ENCODE data around the gene SIT1.

The SIT1 gene

GRCh38 chr9:35675732-35676392, 25.1 kb upstream of the SIT1 start:
- no peak for TF ChIP-seq CTCF (IDR thresholded peaks at IDR 0.05; ENCODE audit: low read depth, low read length)
- in situ Hi-C loops (cut with HindIII; ENCODE audit: low sequenced_read_pairs) = no loop called here
- H3K4me3 ChIP-seq (ENCODE audit: low read depth, low read length) = peak overlapping the region; percentile 42
- no peak for DNase-seq (ENCODE audit: low read depth, low spot score)

DNA sequence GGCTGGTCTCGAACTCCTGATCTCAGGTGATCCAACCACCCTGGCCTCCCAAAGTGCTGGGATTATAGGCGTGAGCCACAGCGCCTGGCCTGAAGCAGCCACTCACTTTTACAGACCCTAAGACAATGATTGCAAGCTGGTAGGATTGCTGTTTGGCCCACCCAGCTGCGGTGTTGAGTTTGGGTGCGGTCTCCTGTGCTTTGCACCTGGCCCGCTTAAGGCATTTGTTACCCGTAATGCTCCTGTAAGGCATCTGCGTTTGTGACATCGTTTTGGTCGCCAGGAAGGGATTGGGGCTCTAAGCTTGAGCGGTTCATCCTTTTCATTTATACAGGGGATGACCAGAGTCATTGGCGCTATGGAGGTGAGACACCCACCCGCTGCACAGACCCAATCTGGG, 24.5 kb upstream of the SIT1 start:
- no peak for TF ChIP-seq CTCF (IDR thresholded peaks at IDR 0.05; ENCODE audit: low read depth, low read length)
- no peak for DNase-seq (ENCODE audit: low read depth, low spot score)
- peak overlapping the region; percentile 42 for H3K4me3 ChIP-seq (ENCODE audit: low read depth, low read length)
- in situ Hi-C loops (cut with HindIII; ENCODE audit: low sequenced_read_pairs) = no loop called here

DNA sequence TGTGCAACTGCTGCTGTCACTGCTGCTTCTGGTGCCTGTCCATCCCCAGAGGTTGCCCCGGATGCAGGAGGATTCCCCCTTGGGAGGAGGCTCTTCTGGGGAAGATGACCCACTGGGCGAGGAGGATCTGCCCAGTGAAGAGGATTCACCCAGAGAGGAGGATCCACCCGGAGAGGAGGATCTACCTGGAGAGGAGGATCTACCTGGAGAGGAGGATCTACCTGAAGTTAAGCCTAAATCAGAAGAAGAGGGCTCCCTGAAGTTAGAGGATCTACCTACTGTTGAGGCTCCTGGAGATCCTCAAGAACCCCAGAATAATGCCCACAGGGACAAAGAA, 23.3 kb upstream of the SIT1 start:
- no peak overlapping the region for H3K4me3 ChIP-seq (ENCODE audit: low read depth, low read length)
- in situ Hi-C loops (cut with HindIII; ENCODE audit: low sequenced_read_pairs) = no loop called here
- no peak for TF ChIP-seq CTCF (IDR thresholded peaks at IDR 0.05; ENCODE audit: low read depth, low read length)
- no peak for DNase-seq (ENCODE audit: low read depth, low spot score)

DNA sequence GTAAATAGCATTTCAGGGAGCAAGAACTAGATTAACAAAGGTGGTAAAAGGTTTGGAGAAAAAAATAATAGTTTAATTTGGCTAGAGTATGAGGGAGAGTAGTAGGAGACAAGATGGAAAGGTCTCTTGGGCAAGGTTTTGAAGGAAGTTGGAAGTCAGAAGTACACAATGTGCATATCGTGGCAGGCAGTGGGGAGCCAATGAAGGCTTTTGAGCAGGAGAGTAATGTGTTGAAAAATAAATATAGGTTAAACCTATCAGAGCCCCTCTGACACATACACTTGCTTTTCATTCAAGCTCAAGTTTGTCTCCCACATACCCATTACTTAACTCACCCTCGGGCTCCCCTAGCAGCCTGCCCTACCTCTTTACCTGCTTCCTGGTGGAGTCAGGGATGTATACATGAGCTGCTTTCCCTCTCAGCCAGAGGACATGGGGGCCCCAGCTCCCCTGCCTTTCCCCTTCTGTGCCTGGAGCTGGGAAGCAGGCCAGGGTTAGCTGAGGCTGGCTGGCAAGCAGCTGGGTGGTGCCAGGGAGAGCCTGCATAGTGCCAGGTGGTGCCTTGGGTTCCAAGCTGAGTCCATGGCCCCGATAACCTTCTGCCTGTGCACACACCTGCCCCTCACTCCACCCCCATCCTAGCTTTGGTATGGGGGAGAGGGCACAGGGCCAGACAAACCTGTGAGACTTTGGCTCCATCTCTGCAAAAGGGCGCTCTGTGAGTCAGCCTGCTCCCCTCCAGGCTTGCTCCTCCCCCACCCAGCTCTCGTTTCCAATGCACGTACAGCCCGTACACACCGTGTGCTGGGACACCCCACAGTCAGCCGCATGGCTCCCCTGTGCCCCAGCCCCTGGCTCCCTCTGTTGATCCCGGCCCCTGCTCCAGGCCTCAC, 22.6 kb upstream of the SIT1 start, which contains the start of gene CA9:
TSS of gene CA9 (plus strand) at position 797 of the 893 bp plus-strand sequence. CDS start at position 829, 32 bp downstream.
- no peak within 1 kb of the TSS for H3K4me3 ChIP-seq (ENCODE audit: low read depth, low read length)
- in situ Hi-C loops (cut with HindIII; ENCODE audit: low sequenced_read_pairs) = no loop called here
- no peak for DNase-seq (ENCODE audit: low read depth, low spot score)
- no peak for TF ChIP-seq CTCF (IDR thresholded peaks at IDR 0.05; ENCODE audit: low read depth, low read length)

DNA sequence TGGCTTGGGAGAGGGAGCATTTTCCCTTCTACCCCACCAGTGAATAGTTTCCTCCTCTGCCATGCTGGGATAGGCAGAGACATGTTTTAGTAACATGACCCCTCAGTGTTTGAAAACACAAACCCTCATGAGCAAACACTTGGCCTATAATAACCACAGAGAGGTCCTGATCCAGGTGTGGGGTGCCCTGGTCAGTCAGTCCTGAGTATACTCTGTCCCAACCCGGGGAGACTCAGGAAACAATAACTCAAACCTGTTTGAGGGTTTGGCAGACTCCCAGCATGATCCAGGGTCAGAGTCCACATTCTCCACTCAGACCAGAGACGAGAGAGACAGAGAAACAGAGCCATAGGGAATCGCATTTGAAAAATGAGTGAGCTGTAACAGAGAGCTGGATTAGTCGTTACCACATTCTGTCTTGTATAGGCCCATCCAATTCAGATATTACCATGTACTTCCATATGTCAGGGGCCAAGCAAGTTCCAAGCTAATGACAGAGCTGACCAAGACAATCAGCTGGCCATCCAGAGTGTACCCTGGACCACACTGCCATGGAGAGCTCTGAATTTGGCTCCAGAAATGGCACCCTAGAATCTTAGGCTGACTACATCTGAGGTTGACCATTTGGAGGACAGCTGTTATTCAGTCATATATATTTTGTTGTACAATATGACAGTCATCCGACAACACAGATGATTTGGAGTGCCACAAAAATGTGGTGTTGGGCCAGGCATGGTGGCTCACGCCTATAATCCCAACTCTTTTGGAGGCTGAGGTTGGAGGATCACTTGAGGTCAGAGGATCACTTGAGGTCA, 18.8 kb upstream of the SIT1 start:
- no peak overlapping the region for H3K4me3 ChIP-seq (ENCODE audit: low read depth, low read length)
- in situ Hi-C loops (cut with HindIII; ENCODE audit: low sequenced_read_pairs) = no loop called here
- peak; percentile 73 for DNase-seq (ENCODE audit: low read depth, low spot score)
- no peak for TF ChIP-seq CTCF (IDR thresholded peaks at IDR 0.05; ENCODE audit: low read depth, low read length)

GRCh38 chr9:35667939-35668338, 17.2 kb upstream of the SIT1 start:
- in situ Hi-C loops (cut with HindIII; ENCODE audit: low sequenced_read_pairs) = no loop called here
- no peak for DNase-seq (ENCODE audit: low read depth, low spot score)
- H3K4me3 ChIP-seq (ENCODE audit: low read depth, low read length) = no peak overlapping the region
- TF ChIP-seq CTCF (IDR thresholded peaks at IDR 0.05; ENCODE audit: low read depth, low read length) = no peak

All from astrocyte of the spinal cord (primary cell).